Fibroblast of pulmonary artery (primary cell): Measurements from ENCODE around the gene SPOUT1.
"Not testable (repeated sequence)": the region's sequence is repeated elsewhere in the genome, so short reads cannot be mapped to it uniquely, and the experiment has no call there.

Experiments
- DNase-seq: peaks from one replicate; pipeline ENCODE4 v3.0.0-alpha.2; 2010; ENCODE audit warnings: low read depth
- H3K4me3 ChIP-seq: replicated peaks from 2 replicates; pipeline ENCODE4 v1.5.1; 2011; ENCODE audit warnings: low read depth, mild to moderate bottlenecking, control low read depth, low read length, moderate library complexity
- TF ChIP-seq, protein P1 (sequence below): IDR thresholded peaks from 2 replicates; pipeline ENCODE4 v1.5.1; 2011; ENCODE audit warnings: mild to moderate bottlenecking, control low read depth, low read length, inconsistent platforms; ENCODE audit errors: missing control alignments

SPOUT1 gene

DNA sequence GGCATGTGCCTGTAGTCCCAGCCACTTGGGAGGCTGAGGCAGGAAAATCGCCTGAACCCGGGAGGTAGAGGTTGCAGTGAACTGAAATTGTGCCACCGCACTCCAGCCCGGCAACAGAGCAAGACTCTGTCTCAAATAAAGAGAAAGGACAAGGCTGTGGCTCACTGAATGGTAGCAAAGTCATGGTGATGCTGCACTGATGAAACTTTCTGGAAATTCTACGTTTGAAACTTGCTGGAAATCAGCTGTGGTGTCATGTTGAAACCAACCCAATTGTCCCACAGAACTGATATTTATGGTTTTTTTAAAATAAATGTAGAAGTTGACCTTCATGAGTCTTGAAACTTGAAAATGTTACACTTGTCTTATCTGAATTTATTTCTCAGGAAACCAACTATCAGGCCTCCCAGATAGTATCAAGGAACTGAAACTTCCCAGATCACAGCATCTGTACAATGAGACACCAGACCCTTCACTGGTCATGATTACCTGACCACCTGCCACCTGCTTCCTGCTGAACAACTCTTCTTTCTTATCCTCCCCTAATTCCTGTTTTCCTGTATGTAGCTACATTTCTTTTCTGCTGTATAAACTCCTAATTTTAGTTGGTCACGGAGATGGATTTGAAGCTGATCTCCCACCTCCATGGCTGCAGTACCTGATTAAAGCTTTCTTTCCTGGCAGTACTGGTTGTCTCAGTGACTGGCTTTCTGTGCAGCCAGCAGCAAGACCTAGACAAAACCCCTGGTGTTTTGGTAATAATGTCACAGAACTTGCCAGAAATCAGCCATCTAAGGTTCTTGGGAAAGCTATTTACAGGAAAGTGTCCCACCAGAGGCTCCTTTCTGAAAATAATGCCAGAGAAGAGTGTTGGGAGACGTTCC, 48.2 kb downstream of the SPOUT1 start:
- H3K4me3 ChIP-seq: no peak overlapping the region
- DNase-seq: no peak
- TF ChIP-seq, protein P1, sequence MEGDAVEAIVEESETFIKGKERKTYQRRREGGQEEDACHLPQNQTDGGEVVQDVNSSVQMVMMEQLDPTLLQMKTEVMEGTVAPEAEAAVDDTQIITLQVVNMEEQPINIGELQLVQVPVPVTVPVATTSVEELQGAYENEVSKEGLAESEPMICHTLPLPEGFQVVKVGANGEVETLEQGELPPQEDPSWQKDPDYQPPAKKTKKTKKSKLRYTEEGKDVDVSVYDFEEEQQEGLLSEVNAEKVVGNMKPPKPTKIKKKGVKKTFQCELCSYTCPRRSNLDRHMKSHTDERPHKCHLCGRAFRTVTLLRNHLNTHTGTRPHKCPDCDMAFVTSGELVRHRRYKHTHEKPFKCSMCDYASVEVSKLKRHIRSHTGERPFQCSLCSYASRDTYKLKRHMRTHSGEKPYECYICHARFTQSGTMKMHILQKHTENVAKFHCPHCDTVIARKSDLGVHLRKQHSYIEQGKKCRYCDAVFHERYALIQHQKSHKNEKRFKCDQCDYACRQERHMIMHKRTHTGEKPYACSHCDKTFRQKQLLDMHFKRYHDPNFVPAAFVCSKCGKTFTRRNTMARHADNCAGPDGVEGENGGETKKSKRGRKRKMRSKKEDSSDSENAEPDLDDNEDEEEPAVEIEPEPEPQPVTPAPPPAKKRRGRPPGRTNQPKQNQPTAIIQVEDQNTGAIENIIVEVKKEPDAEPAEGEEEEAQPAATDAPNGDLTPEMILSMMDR: no peak

DNA sequence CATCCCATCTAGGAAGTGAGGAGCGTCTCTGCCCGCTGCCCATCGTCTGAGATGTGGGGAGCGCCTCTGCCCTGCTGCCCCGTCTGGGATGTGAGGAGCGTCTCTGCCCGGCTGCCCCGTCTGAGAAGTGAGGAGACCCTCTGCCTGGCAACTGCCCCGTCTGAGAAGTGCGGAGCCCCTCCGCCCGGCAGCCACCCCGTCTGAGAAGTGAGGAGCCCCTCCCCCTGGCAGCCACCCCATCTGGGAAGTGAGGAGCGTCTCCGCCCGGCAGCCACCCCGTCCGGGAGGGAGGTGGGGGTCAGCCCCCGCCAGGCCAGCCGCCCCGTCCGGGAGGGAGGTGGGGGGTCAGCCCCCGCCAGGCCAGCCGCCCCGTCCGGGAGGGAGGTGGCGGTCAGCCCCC, 49.5 kb downstream of the SPOUT1 start:
- not testable (repeated sequence) for DNase-seq, H3K4me3 ChIP-seq

DNA sequence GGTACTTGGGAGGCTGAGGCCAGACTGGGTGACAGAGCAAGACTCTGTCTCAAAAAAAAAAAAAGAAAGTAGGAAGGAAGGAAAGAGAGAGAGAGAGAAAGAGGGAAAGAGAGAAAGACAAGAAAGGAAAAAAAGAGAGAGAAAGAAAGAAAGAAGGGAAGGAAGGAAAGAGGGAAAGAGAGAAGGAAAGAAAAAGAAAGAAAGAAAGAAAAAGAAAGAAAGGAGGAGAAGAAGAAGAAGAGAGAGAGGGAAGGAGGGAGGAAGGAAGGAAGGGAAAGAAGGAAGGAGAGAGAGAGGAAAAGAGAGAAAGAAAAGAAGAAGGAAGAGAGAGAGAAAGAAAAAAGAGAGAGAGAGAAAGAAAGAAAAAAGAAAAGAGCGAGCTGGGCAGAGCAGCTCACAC, 54.8 kb downstream of the SPOUT1 start:
- no peak for DNase-seq
- no peak overlapping the region for H3K4me3 ChIP-seq
- TF ChIP-seq, protein P1: no peak

DNA sequence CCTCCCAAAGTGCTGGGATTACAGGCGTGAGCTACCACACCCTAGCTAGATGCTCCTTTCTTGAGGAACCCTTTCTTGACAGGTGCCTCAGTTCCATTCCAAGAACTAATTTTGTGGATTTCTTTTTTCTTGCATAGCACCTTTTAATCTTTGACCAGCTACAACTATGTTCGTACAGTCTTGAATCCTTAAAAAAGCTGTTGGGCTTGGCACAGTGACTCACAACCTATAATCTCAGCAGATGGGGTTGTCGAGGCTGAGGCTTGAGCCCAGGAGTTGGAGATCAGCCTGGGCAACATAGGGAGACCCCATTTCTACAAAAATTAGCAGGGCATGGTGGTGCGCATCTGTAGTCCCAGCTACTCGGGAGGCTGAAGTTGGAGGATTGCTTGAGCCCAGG, 56.5 kb downstream of the SPOUT1 start:
- DNase-seq: no peak
- TF ChIP-seq, protein P1: no peak
- no peak overlapping the region for H3K4me3 ChIP-seq

DNA sequence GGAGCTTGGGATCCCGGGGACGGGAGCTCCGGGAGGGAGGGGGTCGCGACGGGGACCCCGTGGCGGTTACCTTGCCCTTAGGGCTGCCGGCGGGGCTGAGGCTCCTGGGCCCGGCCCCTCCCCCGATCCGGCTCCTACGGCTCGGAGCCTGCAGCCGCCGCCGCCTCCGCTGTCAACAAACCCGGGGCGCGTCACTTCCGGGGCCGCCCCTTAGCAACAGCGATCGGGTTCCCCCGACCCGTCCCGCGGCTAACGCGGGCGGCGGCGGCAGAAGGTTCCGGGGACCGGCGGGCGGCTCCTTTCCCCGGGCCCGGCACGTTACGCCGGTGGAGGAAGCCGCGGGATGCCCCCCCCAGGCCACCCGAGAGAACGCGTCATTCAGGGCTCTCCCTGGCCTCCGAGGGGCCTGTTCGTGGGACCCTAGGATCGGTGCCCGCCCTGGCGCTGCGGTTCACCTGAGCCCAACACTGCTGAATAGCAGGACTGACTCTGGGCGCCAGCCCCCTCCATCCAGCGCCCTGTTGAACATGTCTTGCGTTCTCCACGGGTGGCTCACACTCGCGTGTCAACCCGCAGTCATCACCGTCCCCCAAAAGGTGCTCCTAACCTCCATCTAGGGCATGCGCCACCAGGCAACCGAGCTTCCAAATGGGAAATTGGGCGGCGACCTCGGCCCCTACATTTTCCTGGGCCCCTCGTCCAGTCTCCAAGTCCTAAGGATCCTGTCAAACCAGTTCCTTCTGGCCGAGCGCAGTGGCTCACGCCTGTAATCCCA, 57.7 kb downstream of the SPOUT1 start, which contains the start of gene ZER1:
Gene ZER1 (minus strand): TSS at position 183 of the 775 bp plus-strand sequence. CDS start 16,362 bp downstream, outside the sequence.
- peak; percentile 89 for DNase-seq
- TF ChIP-seq, protein P1: no peak
- peak within 1 kb of the TSS; percentile 96 for H3K4me3 ChIP-seq

DNA sequence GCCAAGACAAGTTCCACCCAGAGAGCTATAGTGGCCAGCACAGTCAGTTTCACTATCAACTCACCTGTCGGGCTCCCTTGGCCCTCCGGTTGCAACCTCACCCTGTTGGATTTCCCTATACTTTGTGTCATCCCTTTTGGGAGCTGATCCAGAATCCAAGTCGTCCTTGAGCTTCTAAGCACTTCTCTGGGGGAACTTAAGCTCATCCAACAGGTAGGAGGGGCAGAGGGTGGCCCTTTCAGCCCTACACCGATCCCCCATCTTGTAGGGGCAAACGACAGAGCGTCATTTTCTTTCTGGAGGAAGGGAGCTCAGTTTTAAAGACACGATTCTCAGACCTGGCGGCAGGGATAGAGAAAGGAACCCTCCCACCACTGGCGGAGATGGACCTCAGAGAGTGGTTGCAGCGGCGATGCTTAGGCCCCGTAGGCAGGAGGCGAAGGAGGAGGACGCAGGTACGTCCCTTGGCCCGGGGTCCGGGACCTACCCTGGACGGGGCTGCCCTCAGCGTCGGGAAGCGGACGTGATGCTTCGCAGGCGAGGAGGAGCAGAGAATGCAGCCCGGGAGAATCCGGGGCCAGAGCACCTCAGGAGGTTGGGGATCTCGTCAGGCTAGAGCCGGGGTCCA, 58.4 kb downstream of the SPOUT1 start:
- TF ChIP-seq, protein P1: no peak
- DNase-seq: peak; percentile 26
- peak overlapping the region; percentile 96 for H3K4me3 ChIP-seq

DNA sequence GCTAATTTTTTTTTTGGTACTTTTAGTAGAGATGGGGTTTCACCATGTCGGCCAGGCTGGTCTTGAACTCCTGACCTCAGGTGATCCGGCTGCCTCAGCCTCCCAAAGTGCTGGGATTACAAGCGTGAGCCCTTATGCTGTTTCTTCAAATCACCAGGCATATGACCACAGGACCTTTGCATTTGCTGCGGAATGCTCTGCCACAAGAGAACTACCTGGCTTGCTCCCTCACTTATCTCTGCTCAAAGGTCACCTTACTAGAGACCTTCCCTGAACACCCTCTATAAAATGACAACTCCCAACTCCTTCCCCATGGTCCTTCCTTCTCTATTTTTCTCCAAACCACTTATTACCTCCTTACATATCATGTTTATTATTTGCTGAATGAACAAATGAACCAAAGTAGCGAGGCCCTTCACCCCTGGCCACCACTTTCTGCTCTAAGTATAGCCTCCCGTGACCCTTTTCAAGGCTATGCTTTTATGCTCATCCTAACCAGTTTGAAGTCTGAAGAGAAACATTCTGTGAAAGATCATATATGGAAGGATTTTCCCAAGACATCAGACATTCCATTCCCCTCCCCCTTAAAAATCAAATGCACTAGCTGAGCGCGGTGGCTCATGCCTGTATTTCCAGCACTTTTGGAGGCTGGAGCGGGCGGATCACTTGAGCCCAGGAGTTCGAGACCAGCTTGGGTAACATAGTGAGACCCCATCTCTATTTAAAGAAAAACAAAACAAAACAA, 59.1 kb downstream of the SPOUT1 start:
- no peak for DNase-seq
- TF ChIP-seq, protein P1: no peak
- peak overlapping the region; percentile 96 for H3K4me3 ChIP-seq
